ENCODE results near the gene FCGR3B.
"Not testable (repeated sequence)": the region's sequence is repeated elsewhere in the genome, so short reads cannot be mapped to it uniquely, and the experiment has no call there.

- not testable (repeated sequence) for TF ChIP-seq POLR2A (IDR thresholded peaks at IDR 0.05; ENCODE audit: low read length); GATA1 (IDR thresholded peaks at IDR 0.05; ENCODE audit: low read depth, low read length)
Observed at GRCh38 chr1:161588596-161588995, 42.4 kb downstream of the FCGR3B start.
